Loucy (cell line): ENCODE measurements around the gene BAX.

Experiments used
- H2AFZ ChIP-seq: fragments of 200-600 bp; sonication (generic); 2 replicates; pipeline ENCODE4 v1.6.0; 2016; ENCODE audit warnings: antibody characterized with exemption, mild to moderate bottlenecking, low read length, moderate library complexity
- H3F3A ChIP-seq: fragments of 200-600 bp; 2 replicates; pipeline ENCODE4 v1.6.0; 2016; ENCODE audit warnings: antibody characterized with exemption, low read depth, mild to moderate bottlenecking
- H3K27me3 ChIP-seq: fragments of 200-600 bp; sonication (generic); 2 replicates; pipeline ENCODE4 v1.6.1; 2014; ENCODE audit warnings: low read length, mild to moderate bottlenecking; ENCODE audit not compliant: insufficient read depth, poor library complexity, severe bottlenecking
- H3K36me3 ChIP-seq: fragments of 200-600 bp; sonication (generic); 2 replicates; pipeline ENCODE4 v1.6.1; 2016; ENCODE audit warnings: low read length; ENCODE audit not compliant: insufficient read depth
- H3K4me1 ChIP-seq: fragments of 200-600 bp; sonication (generic); 2 replicates; pipeline ENCODE4 v1.5.1; 2014; ENCODE audit warnings: low read length, mild to moderate bottlenecking; ENCODE audit not compliant: insufficient read depth, poor library complexity, severe bottlenecking
- H3K4me2 ChIP-seq: fragments of 200-600 bp; sonication (generic); 2 replicates; pipeline ENCODE4 v1.6.0; 2014; ENCODE audit warnings: antibody characterized with exemption, low read length, low read depth, mild to moderate bottlenecking; ENCODE audit not compliant: poor library complexity, severe bottlenecking
- H3K4me3 ChIP-seq: fragments of 200-600 bp; sonication (generic); 2 replicates; pipeline ENCODE4 v1.5.1; 2014; ENCODE audit warnings: low read length, mild to moderate bottlenecking, mixed read lengths; ENCODE audit not compliant: poor library complexity, severe bottlenecking
- H3K79me2 ChIP-seq: fragments of 200-600 bp; sonication (generic); 2 replicates; pipeline ENCODE4 v1.6.1; 2014; ENCODE audit warnings: low read length; ENCODE audit not compliant: insufficient read depth
- H3K9ac ChIP-seq: fragments of 200-600 bp; sonication (generic); 2 replicates; pipeline ENCODE4 v1.6.0; 2014; ENCODE audit warnings: mild to moderate bottlenecking, low read depth, low read length, moderate library complexity; ENCODE audit not compliant: poor library complexity, severe bottlenecking
- H3K9me2 ChIP-seq: fragments of 200-600 bp; sonication (generic); replicated peaks from 2 replicates; pipeline ENCODE4 v1.6.1; 2016; ENCODE audit warnings: low read depth, low read length, mixed read lengths
- H3K9me3 ChIP-seq: fragments of 200-600 bp; sonication (generic); 2 replicates; pipeline ENCODE4 v1.6.1; 2014; ENCODE audit warnings: mild to moderate bottlenecking, antibody characterized with exemption, low read length, low read depth; ENCODE audit not compliant: insufficient read depth
- H4K20me1 ChIP-seq: fragments of 200-600 bp; sonication (generic); 2 replicates; pipeline ENCODE4 v1.6.0; 2014; ENCODE audit warnings: antibody characterized with exemption, low read length, mild to moderate bottlenecking; ENCODE audit not compliant: insufficient read depth, poor library complexity, severe bottlenecking
- EZH2phosphoT487 ChIP-seq: fragments of 200-600 bp; IDR thresholded peaks from 2 replicates; pipeline ENCODE4 v1.6.1; 2018; ENCODE audit warnings: antibody characterized with exemption, mild to moderate bottlenecking, moderate library complexity, borderline replicate concordance
- TF ChIP-seq, protein P1 (sequence below): fragments of 200-600 bp; sonication (generic); conservative IDR thresholded peaks from 2 replicates; pipeline ENCODE4 v1.5.1; 2014; ENCODE audit warnings: mild to moderate bottlenecking, antibody characterized with exemption, low read length

The BAX gene

DNA sequence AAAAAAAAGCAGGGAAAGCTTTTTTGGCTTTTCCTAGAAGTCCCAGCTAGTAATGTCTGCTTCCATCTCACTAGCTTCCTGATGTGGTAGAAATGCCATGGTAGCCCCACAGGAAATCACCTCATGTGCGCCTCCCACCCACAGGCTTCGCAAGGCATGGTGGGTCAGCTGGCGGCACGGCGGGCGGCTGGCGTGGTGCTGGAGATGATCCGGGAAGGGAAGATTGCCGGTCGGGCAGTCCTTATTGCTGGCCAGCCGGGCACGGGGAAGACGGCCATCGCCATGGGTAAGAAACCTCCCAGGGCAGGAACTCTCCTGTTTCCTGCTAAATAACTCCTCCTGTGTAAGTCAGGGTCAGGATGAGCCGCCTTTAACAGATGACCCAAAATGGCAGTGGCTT is 49.5 kb downstream of the BAX start:
- Histone ChIP-seq H3F3A (no peaks in the 10 kb centered on the region), H2AFZ (no peak overlapping the region), H3K4me1 (no peaks in the 10 kb centered on the region), H3K9me2 (no peaks in the 10 kb centered on the region), H3K79me2 (peaks cover 6% of the 10 kb centered on the region; the same call in 1 of the 2 replicates), H3K27me3 (no peaks in the 10 kb centered on the region), H3K36me3 (peaks cover 41% of the 10 kb centered on the region; the same call in 1 of the 2 replicates), H4K20me1 (peaks cover 5% of the 10 kb centered on the region), H3K9me3 (no peaks in the 10 kb centered on the region), H3K4me3 (no peak overlapping the region), H3K4me2 (no peak overlapping the region), H3K9ac (no peak overlapping the region)
- no peak for TF ChIP-seq EZH2phosphoT487
- TF ChIP-seq, protein P1, sequence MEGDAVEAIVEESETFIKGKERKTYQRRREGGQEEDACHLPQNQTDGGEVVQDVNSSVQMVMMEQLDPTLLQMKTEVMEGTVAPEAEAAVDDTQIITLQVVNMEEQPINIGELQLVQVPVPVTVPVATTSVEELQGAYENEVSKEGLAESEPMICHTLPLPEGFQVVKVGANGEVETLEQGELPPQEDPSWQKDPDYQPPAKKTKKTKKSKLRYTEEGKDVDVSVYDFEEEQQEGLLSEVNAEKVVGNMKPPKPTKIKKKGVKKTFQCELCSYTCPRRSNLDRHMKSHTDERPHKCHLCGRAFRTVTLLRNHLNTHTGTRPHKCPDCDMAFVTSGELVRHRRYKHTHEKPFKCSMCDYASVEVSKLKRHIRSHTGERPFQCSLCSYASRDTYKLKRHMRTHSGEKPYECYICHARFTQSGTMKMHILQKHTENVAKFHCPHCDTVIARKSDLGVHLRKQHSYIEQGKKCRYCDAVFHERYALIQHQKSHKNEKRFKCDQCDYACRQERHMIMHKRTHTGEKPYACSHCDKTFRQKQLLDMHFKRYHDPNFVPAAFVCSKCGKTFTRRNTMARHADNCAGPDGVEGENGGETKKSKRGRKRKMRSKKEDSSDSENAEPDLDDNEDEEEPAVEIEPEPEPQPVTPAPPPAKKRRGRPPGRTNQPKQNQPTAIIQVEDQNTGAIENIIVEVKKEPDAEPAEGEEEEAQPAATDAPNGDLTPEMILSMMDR = no peak

DNA sequence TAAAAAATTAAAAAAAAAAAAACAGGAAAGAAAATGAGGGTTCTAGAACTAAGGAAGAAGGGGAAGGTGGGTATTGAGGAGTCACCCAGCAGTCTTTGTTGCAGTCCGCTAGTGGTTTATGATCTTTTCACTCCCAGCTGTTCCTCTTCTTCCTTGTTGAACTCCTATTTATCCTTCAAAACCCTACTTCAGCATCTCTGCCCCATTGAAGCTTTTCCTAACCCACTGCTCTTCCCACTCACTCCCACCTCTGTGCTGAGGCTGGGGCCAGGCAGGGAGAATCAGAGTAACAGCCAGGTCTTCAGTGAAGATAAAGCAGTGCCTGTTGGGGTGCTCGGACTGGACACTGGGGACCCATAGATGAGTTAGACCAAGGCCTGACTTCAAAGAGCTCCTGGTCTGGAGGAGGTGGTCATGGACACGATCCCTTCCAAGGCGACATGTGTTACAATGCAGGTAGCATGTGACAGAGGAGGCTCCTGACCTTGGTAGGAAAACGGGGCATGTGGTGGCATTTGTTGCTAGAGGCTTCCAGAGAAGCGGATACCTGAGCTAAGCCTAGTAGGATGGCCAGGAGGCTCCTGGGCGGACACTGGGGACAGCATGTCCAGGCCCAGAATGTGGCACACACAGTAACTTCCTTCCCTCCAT is 50.4 kb downstream of the BAX start:
- Histone ChIP-seq H3F3A (no peaks in the 10 kb centered on the region), H3K79me2 (no peaks in the 10 kb centered on the region), H3K4me3 (no peak overlapping the region), H2AFZ (no peak overlapping the region), H3K4me2 (no peak overlapping the region), H3K36me3 (peaks cover 46% of the 10 kb centered on the region; the same call in 1 of the 2 replicates), H3K9me2 (no peaks in the 10 kb centered on the region), H3K4me1 (no peaks in the 10 kb centered on the region), H3K9ac (no peak overlapping the region), H3K9me3 (no peaks in the 10 kb centered on the region), H3K27me3 (no peaks in the 10 kb centered on the region), H4K20me1 (peaks cover under 1% of the 10 kb centered on the region)
- TF ChIP-seq, protein P1 = no peak
- TF ChIP-seq EZH2phosphoT487 = no peak

DNA sequence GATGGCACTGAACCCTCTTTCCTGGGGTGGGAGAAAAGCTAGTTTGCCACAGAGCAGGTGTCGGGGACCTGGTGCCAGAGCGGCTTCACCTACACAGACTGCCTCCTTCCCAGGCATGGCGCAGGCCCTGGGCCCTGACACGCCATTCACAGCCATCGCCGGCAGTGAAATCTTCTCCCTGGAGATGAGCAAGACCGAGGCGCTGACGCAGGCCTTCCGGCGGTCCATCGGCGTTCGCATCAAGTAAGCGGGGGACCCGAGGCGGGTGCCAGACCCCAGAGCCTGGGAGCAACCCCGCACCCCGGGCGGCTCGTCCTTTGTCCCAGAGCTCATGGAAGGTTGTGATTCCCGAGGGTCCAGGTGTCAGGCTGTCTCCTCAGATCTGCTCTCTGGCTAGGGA is 52.2 kb downstream of the BAX start:
- Histone ChIP-seq H2AFZ (no peak overlapping the region), H4K20me1 (no peaks in the 10 kb centered on the region), H3K9me2 (no peaks in the 10 kb centered on the region), H3K27me3 (no peaks in the 10 kb centered on the region), H3K9ac (no peak overlapping the region), H3K36me3 (peaks cover 64% of the 10 kb centered on the region; the same call in 1 of the 2 replicates), H3K4me1 (no peaks in the 10 kb centered on the region), H3K4me2 (no peak overlapping the region), H3K4me3 (no peak overlapping the region), H3K9me3 (no peaks in the 10 kb centered on the region), H3K79me2 (no peaks in the 10 kb centered on the region), H3F3A (no peaks in the 10 kb centered on the region)
- TF ChIP-seq, protein P1 = no peak
- TF ChIP-seq EZH2phosphoT487 = no peak
